ENCODE measurements around the gene TULP1.

GRCh38 chr6:35451354-35452182 is 61.1 kb downstream of the TULP1 start:
- no peak for TF ChIP-seq CTCF (conservative IDR thresholded peaks at IDR 0.05; ENCODE audit: low read depth, low read length)
- no peak for TF ChIP-seq EZH2phosphoT487 (IDR thresholded peaks at IDR 0.05; ENCODE audit: borderline replicate concordance, low read length)
